ENCODE results near the gene GUCA2B.

Gene GUCA2B

GRCh38 chr1:42168391-42168670 lies 15.1 kb downstream of the GUCA2B start:
- Histone ChIP-seq H3K4me1 (ENCODE audit: control insufficient read depth, insufficient read depth, low read length) (no peaks in the 10 kb centered on the region), H3K9ac (ENCODE audit: low read depth, low read length) (no peak overlapping the region)

GRCh38 chr1:42168763-42169162 lies 15.6 kb downstream of the GUCA2B start:
- H3K27ac ChIP-seq (ENCODE audit: low read depth, low read length), result no peak overlapping the region
- no peak overlapping the region for H3K4me3 ChIP-seq (ENCODE audit: low read depth, low read length)
- no peaks in the 10 kb centered on the region for H3K9me3 ChIP-seq (ENCODE audit: control insufficient read depth, insufficient read depth, low read length)
- 0 out of 2 replicates have a peak, but pooled peaks cover 4% of the 10 kb centered on the region for H3K4me1 ChIP-seq (ENCODE audit: control insufficient read depth, insufficient read depth, low read length)
- H3K36me3 ChIP-seq (ENCODE audit: control insufficient read depth, insufficient read depth, low read length), result no peaks in the 10 kb centered on the region
- H3K27me3 ChIP-seq (ENCODE audit: control insufficient read depth, insufficient read depth, low read length), result no peaks in the 10 kb centered on the region
- H3K9ac ChIP-seq (ENCODE audit: low read depth, low read length), result no peak overlapping the region

More at GRCh38 chr1:42168391-42168670, 15.1 kb downstream of the GUCA2B start:
- no peak overlapping the region for H3K4me3 ChIP-seq (ENCODE audit: low read depth, low read length)
- no peaks in the 10 kb centered on the region for H3K36me3 ChIP-seq (ENCODE audit: control insufficient read depth, insufficient read depth, low read length)
- no peaks in the 10 kb centered on the region for H3K27me3 ChIP-seq (ENCODE audit: control insufficient read depth, insufficient read depth, low read length)
- H3K9me3 ChIP-seq (ENCODE audit: control insufficient read depth, insufficient read depth, low read length), result no peaks in the 10 kb centered on the region
- H3K27ac ChIP-seq (ENCODE audit: low read depth, low read length), result no peak overlapping the region

GRCh38 chr1:42170779-42171621 lies 17.8 kb downstream of the GUCA2B start:
- H3K4me3 ChIP-seq (ENCODE audit: low read depth, low read length), result no peak overlapping the region
- H3K36me3 ChIP-seq (ENCODE audit: control insufficient read depth, insufficient read depth, low read length), result no peaks in the 10 kb centered on the region
- H3K4me1 ChIP-seq (ENCODE audit: control insufficient read depth, insufficient read depth, low read length), result 0 out of 2 replicates have a peak, but pooled peaks cover 5% of the 10 kb centered on the region
- no peaks in the 10 kb centered on the region for H3K27me3 ChIP-seq (ENCODE audit: control insufficient read depth, insufficient read depth, low read length)
- H3K9me3 ChIP-seq (ENCODE audit: control insufficient read depth, insufficient read depth, low read length), result no peaks in the 10 kb centered on the region
- no peak overlapping the region for H3K9ac ChIP-seq (ENCODE audit: low read depth, low read length)
- no peak overlapping the region for H3K27ac ChIP-seq (ENCODE audit: low read depth, low read length)

GRCh38 chr1:42171679-42172266 lies 18.6 kb downstream of the GUCA2B start:
- Histone ChIP-seq H3K27me3 (ENCODE audit: control insufficient read depth, insufficient read depth, low read length) (no peaks in the 10 kb centered on the region), H3K4me3 (ENCODE audit: low read depth, low read length) (no peak overlapping the region), H3K9me3 (ENCODE audit: control insufficient read depth, insufficient read depth, low read length) (no peaks in the 10 kb centered on the region), H3K9ac (ENCODE audit: low read depth, low read length) (no peak overlapping the region), H3K27ac (ENCODE audit: low read depth, low read length) (no peak overlapping the region), H3K36me3 (ENCODE audit: control insufficient read depth, insufficient read depth, low read length) (no peaks in the 10 kb centered on the region), H3K4me1 (ENCODE audit: control insufficient read depth, insufficient read depth, low read length) (0 out of 2 replicates have a peak, but pooled peaks cover 5% of the 10 kb centered on the region)

- no peaks in the 10 kb centered on the region for H3K27me3 ChIP-seq (ENCODE audit: control insufficient read depth, insufficient read depth, low read length)
- no peaks in the 10 kb centered on the region for H3K36me3 ChIP-seq (ENCODE audit: control insufficient read depth, insufficient read depth, low read length)
- H3K4me1 ChIP-seq (ENCODE audit: control insufficient read depth, insufficient read depth, low read length), result 0 out of 2 replicates have a peak, but pooled peaks cover 5% of the 10 kb centered on the region
- no peak overlapping the region for H3K4me3 ChIP-seq (ENCODE audit: low read depth, low read length)
- no peak overlapping the region for H3K9ac ChIP-seq (ENCODE audit: low read depth, low read length)
- H3K27ac ChIP-seq (ENCODE audit: low read depth, low read length), result no peak overlapping the region
- no peaks in the 10 kb centered on the region for H3K9me3 ChIP-seq (ENCODE audit: control insufficient read depth, insufficient read depth, low read length)
These were observed 19.3 kb downstream of the GUCA2B start for GRCh38 chr1:42172381-42173133.

GRCh38 chr1:42173155-42173933 lies 20.1 kb downstream of the GUCA2B start:
- Histone ChIP-seq H3K36me3 (ENCODE audit: control insufficient read depth, insufficient read depth, low read length) (peaks cover 4% of the 10 kb centered on the region; the same call in 1 of the 2 replicates), H3K9ac (ENCODE audit: low read depth, low read length) (no peak overlapping the region), H3K4me3 (ENCODE audit: low read depth, low read length) (no peak overlapping the region), H3K9me3 (ENCODE audit: control insufficient read depth, insufficient read depth, low read length) (no peaks in the 10 kb centered on the region), H3K4me1 (ENCODE audit: control insufficient read depth, insufficient read depth, low read length) (0 out of 2 replicates have a peak, but pooled peaks cover 5% of the 10 kb centered on the region), H3K27me3 (ENCODE audit: control insufficient read depth, insufficient read depth, low read length) (no peaks in the 10 kb centered on the region), H3K27ac (ENCODE audit: low read depth, low read length) (no peak overlapping the region)

GRCh38 chr1:42173961-42174735 lies 20.9 kb downstream of the GUCA2B start:
- H3K4me1 ChIP-seq (ENCODE audit: control insufficient read depth, insufficient read depth, low read length), result 0 out of 2 replicates have a peak, but pooled peaks cover 5% of the 10 kb centered on the region
- no peak overlapping the region for H3K9ac ChIP-seq (ENCODE audit: low read depth, low read length)
- no peak overlapping the region for H3K27ac ChIP-seq (ENCODE audit: low read depth, low read length)
- H3K27me3 ChIP-seq (ENCODE audit: control insufficient read depth, insufficient read depth, low read length), result no peaks in the 10 kb centered on the region
- no peak overlapping the region for H3K4me3 ChIP-seq (ENCODE audit: low read depth, low read length)
- no peaks in the 10 kb centered on the region for H3K9me3 ChIP-seq (ENCODE audit: control insufficient read depth, insufficient read depth, low read length)
- peaks cover 9% of the 10 kb centered on the region for H3K36me3 ChIP-seq (ENCODE audit: control insufficient read depth, insufficient read depth, low read length)

GRCh38 chr1:42175314-42176054 lies 22.3 kb downstream of the GUCA2B start:
- H3K27me3 ChIP-seq (ENCODE audit: control insufficient read depth, insufficient read depth, low read length), result no peaks in the 10 kb centered on the region
- no peak overlapping the region for H3K4me3 ChIP-seq (ENCODE audit: low read depth, low read length)
- no peak overlapping the region for H3K9ac ChIP-seq (ENCODE audit: low read depth, low read length)
- H3K4me1 ChIP-seq (ENCODE audit: control insufficient read depth, insufficient read depth, low read length), result 0 out of 2 replicates have a peak, but pooled peaks cover 5% of the 10 kb centered on the region
- peaks cover 21% of the 10 kb centered on the region for H3K36me3 ChIP-seq (ENCODE audit: control insufficient read depth, insufficient read depth, low read length)
- no peak overlapping the region for H3K27ac ChIP-seq (ENCODE audit: low read depth, low read length)
- no peaks in the 10 kb centered on the region for H3K9me3 ChIP-seq (ENCODE audit: control insufficient read depth, insufficient read depth, low read length)

- Histone ChIP-seq H3K4me1 (ENCODE audit: control insufficient read depth, insufficient read depth, low read length) (0 out of 2 replicates have a peak, but pooled peaks cover 5% of the 10 kb centered on the region), H3K36me3 (ENCODE audit: control insufficient read depth, insufficient read depth, low read length) (peaks cover 35% of the 10 kb centered on the region), H3K9me3 (ENCODE audit: control insufficient read depth, insufficient read depth, low read length) (no peaks in the 10 kb centered on the region), H3K27me3 (ENCODE audit: control insufficient read depth, insufficient read depth, low read length) (no peaks in the 10 kb centered on the region), H3K4me3 (ENCODE audit: low read depth, low read length) (no peak overlapping the region), H3K9ac (ENCODE audit: low read depth, low read length) (no peak overlapping the region), H3K27ac (ENCODE audit: low read depth, low read length) (peak overlapping the region; percentile 45)
These were observed 23.8 kb downstream of the GUCA2B start for GRCh38 chr1:42176902-42177519.
